Testis (tissue), 3 donors: ENCODE results near the gene CYP2A7. TPM values are rescaled to one million over a fixed set of nuclear protein-coding genes. Genes with fewer than 3 reads are reported as not detected.
A peak's percentile ranks its signal among the peaks of the same experiment; 100 is the strongest.
"Not testable (repeated sequence)": the region's sequence is repeated elsewhere in the genome, so short reads cannot be mapped to it uniquely, and the experiment has no call there.

Source experiments
- DNase-seq: peaks from one replicate; pipeline ENCODE4 v3.0.0-alpha.2; 2019
- H3K27ac ChIP-seq, 2 donors: fragments of 200-600 bp; sonication (generic); one replicate each; pipeline ENCODE4 v1.5.1; 2019
- H3K27me3 ChIP-seq: fragments of 200-600 bp; sonication (generic); one replicate; pipeline ENCODE4 v1.5.1; 2019
- H3K36me3 ChIP-seq: fragments of 200-600 bp; sonication (generic); one replicate; pipeline ENCODE4 v1.5.1; 2017; ENCODE audit warnings: low read depth; ENCODE audit errors: missing control alignments
- H3K4me1 ChIP-seq: fragments of 200-600 bp; sonication (generic); one replicate; pipeline ENCODE4 v1.5.1; 2019
- H3K4me3 ChIP-seq, 2 donors: fragments of 200-600 bp; sonication (generic); one replicate each; pipeline ENCODE4 v1.5.1; 2017 to 2019
- H3K9me3 ChIP-seq: fragments of 200-600 bp; sonication (generic); one replicate; pipeline ENCODE4 v1.5.1; 2017
- POLR2A ChIP-seq: fragments of 450-650 bp; IDR thresholded peaks from one replicate; pipeline ENCODE4 v1.6.1; 2017; ENCODE audit warnings: antibody characterized with exemption, mild to moderate bottlenecking, moderate library complexity
- WGBS, 2 donors: methylation state at CpG; one replicate each; pipeline ENCODE4 v1.1.5; 2018; 5-methylcytosine and 5-hydroxymethylcytosine counted together
- intact Hi-C: fragments of 100-400 bp; cut with DNase I; formaldehyde crosslinking; loops from one replicate; pipeline ENCODE4 v1.15.1; 2023; ENCODE audit warnings: low total_unique reads
- polyA plus RNA-seq: library from polyadenylated mRNA; stranded (reverse); fragments of 350-450 nt; fragmentation: Illumina TruSeq; extraction: RNeasy Lipid Tissue Mini Kit (QIAGEN cat#74804); gene quantifications from one replicate; pipeline ENCODE4 v1.2.3, GENCODE V29; 2014; ENCODE audit warnings: low read depth, low replicate concordance; ENCODE audit not compliant: insufficient read depth
- total RNA-seq, 2 donors: library from RNA; depleted of rRNA; stranded (reverse); fragments of >200 nt; gene quantifications; one replicate each; pipeline ENCODE4 v1.2.3, GENCODE V29; 2016
- TF ChIP-seq, protein P1 (sequence below), 3 experiments: fragments of 450-650 bp in 2 of 3; fragments of 200-600 bp in 1 of 3; sonication (generic) in 1 of 3; IDR thresholded peaks; one replicate each; pipeline ENCODE4 v1.5.1; 2016 to 2019; ENCODE audit warnings: antibody characterized with exemption in 3 of 3, mild to moderate bottlenecking in 2 of 3, moderate library complexity in 1 of 3

The CYP2A7 gene
- total and polyA plus RNA-seq, 3 donors from 2014 or later = 1.1 TPM; not detected in 2

DNA sequence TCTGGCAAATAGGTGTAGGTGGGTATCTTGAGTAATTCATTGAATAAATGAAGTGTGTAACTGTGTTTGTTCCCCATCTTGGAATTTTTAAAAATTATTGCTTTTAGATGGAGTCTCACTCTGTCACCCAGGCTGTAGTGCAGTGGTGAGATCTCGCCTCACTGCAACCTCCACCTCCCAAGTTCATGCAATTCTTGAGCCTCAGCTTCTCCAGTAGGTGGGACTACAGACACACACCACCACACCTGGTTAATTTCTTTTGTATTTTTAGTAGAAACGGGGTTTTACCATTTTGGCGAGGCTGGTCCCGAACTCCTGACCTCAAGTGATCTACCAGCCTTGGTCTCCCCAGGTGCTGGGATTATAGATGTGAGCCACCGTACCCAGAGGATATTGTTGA, 23.9 kb downstream of the CYP2A7 start:
- Histone ChIP-seq H3K27me3 (no peaks in the 10 kb centered on the region), H3K9me3 (no peaks in the 10 kb centered on the region), H3K27ac (no peak overlapping the region), H3K36me3 (no peaks in the 10 kb centered on the region), H3K4me3 (no peak overlapping the region), H3K4me1 (peaks cover 8% of the 10 kb centered on the region)
- TF ChIP-seq POLR2A = no peak
- TF ChIP-seq, protein P1, sequence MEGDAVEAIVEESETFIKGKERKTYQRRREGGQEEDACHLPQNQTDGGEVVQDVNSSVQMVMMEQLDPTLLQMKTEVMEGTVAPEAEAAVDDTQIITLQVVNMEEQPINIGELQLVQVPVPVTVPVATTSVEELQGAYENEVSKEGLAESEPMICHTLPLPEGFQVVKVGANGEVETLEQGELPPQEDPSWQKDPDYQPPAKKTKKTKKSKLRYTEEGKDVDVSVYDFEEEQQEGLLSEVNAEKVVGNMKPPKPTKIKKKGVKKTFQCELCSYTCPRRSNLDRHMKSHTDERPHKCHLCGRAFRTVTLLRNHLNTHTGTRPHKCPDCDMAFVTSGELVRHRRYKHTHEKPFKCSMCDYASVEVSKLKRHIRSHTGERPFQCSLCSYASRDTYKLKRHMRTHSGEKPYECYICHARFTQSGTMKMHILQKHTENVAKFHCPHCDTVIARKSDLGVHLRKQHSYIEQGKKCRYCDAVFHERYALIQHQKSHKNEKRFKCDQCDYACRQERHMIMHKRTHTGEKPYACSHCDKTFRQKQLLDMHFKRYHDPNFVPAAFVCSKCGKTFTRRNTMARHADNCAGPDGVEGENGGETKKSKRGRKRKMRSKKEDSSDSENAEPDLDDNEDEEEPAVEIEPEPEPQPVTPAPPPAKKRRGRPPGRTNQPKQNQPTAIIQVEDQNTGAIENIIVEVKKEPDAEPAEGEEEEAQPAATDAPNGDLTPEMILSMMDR (IDR thresholded peaks at IDR 0.05) = no peak
- WGBS, 2 donors = 80 to 91% methylated on average over 5 of the region's 5 CpGs
- intact Hi-C loops = no loop called here
- no peak for DNase-seq

DNA sequence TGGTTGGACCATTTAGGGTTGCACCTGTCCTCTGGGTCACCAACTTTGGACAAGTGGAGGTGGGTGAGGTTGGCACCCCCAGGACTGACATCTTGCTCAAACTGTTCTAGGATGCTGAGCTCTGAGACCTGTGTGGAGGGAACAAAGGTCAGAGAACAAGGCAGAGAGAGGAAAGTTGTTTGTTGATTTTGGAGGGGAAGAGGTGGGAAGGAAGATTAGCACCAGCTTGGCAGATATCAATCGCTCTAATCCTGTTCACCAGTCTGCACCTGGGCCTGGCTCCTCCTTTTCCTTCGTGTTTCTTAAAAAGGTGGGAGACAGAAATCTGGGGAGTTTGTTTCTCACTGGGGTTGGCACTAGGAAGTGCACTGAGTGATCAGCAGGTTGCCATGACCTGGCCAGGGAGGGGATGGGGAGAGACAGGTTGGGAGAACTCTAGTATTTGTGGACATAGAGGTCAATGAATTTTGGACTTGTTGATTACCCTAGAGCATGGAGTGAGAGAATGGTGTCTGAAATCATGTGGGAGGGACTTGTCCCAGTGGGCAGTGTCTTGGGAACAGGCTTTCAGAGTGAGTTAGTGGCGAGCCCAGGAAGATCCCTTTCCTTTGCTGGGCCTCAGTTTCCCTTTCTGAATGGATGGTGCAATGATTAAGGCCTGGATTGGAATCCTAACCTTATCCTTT, 29.4 kb downstream of the CYP2A7 start:
- H3K9me3 ChIP-seq, intact Hi-C loops, H3K27me3 ChIP-seq, H3K36me3 ChIP-seq, H3K27ac ChIP-seq, H3K4me1 ChIP-seq, H3K4me3 ChIP-seq, DNase-seq: not testable (repeated sequence)
- WGBS, 2 donors = 63 to 74% methylated on average over 2 of the region's 3 CpGs

DNA sequence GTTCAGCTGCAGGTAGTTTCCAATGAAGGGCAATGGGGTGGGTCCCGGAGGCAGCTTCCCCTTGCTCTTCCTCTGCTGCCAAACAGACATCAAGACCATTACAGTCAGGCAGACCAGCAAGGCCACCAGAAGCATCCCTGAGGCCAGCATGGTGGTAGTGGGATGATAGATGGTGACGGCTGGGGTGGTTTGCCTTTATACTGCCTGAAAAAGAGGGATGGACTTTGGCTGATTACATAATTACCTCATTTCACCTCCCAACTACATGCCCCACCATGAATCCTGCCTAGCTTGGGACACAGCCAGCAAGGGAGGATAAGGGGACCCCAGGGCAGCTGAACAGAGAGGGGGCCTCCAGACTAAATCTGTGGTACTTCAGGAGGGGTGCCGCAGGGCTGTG, 31.8 kb downstream of the CYP2A7 start, which contains the start of gene CYP2A6:
Gene CYP2A6 (minus strand): TSS at position 171 of the 400 bp plus-strand sequence. CDS start 21 bp downstream, at position 150.
- not testable (repeated sequence) for H3K27me3 ChIP-seq, DNase-seq
- WGBS, 2 donors = 81 to 93% methylated on average over 3 of the region's 3 CpGs

DNA sequence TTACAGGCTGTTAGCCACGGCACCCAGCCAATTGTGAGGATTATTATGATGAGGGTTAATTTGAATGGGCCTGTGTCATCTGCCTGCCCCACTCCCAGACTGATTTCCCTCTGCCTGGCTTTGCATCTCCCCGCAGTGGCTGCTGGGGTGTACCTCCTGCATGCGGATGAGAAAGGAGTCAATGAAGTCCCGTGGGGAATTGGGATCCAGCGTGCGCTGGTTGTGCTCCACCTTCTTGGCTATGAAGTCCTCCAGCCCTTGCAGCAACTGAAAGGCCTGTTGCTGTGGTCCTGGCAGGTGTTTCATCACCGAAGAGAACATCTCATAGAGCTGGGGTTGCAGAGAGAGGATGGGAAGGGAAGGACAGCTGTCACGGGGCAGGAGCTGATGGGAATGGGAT, 35.3 kb downstream of the CYP2A7 start:
- H3K27me3 ChIP-seq = not testable (repeated sequence)

More for the DNA sequence above, 31.8 kb downstream of the CYP2A7 start, which contains the start of gene CYP2A6:
- H3K36me3 ChIP-seq, H3K4me1 ChIP-seq, H3K4me3 ChIP-seq, H3K9me3 ChIP-seq, intact Hi-C loops, H3K27ac ChIP-seq: not testable (repeated sequence)

DNA sequence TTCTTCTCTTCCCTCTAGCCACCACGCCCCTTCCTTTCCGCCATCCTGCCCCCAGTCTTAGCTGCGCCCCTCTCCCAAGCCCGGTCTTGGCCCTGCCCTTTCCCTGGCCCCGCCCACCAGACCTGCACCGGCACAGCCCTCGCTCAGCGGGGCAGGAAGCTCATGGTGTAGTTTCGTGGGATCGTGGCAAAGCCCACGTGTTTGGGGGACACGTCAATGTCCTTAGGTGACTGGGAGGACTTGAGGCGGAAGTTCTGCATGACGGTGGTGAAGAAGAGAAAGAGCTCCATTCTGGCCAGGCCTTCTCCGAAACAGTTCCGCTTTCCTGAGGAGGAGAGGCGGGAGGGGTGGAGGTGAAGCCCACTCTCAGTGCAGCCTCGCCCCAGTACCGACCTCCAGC, 38.4 kb downstream of the CYP2A7 start:
- H3K27ac ChIP-seq, intact Hi-C loops, H3K27me3 ChIP-seq, H3K9me3 ChIP-seq, H3K4me1 ChIP-seq, H3K36me3 ChIP-seq: not testable (repeated sequence)
- peak; percentile 56 for DNase-seq
- 29 to 49% methylated on average over 2 to 19 of the region's 19 CpGs for WGBS, 2 donors
- H3K4me3 ChIP-seq = peak overlapping the region in 1 of 2 donors; percentile 5

More for the DNA sequence above, 35.3 kb downstream of the CYP2A7 start:
- H3K9me3 ChIP-seq, H3K4me1 ChIP-seq, H3K36me3 ChIP-seq, H3K4me3 ChIP-seq, intact Hi-C loops, H3K27ac ChIP-seq, DNase-seq: not testable (repeated sequence)
- WGBS, 2 donors = 79 to 88% methylated on average over 6 to 8 of the region's 8 CpGs

DNA sequence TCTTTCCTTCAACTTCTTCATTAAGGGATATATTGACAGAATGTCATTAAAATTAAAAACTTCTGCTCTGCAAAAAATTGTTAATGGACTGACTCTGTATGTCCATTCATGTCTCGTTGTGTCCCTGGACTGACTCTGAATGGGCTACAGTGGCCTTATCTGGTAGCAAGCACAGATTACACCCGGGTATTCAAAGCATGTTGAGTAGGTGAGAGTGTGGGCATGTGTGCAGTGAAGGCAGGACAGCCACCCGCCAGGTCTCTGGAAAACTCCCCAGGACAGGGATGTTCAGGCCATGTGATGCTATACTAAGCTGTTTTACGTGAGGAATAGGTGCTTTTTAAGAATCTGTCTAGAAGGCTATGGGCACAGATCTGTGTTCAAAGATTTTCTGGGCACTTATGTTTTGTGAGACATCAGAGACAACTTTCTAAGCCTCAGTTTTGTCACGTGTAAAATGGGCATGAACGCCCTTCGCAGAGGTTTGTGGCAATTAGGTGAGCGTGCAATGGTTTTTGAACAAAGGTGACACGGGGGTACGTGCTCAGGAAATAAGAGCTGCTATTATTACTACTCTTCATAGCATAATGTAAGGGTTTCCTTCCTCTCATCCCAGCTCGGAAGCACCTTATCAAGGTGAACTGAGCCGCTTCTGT, 38.9 kb downstream of the CYP2A7 start:
- H3K27me3 ChIP-seq, H3K4me1 ChIP-seq, intact Hi-C loops, H3K4me3 ChIP-seq, H3K9me3 ChIP-seq, DNase-seq, H3K36me3 ChIP-seq, H3K27ac ChIP-seq: not testable (repeated sequence)
- 47 to 51% methylated on average over 8 to 10 of the region's 12 CpGs for WGBS, 2 donors

DNA sequence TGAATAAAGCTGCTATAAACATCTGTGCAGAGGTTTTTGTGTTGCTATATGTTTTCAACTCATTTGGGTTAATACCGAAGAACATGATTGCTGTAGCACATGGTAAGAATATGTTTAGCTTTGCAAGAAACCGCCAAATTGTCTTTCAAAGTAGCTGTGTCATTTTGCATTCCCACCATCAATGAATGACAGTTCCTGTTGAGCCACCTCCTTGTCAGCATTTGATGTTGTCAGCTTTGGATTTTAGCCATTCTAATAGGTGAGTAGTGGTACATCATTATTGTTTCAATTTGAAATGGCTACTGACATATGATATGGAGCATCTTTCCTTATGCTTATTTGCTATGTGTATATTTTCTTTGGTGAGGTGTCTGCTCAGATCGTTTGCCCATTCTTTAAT, 40.0 kb downstream of the CYP2A7 start:
- H3K9me3 ChIP-seq, intact Hi-C loops, DNase-seq, H3K4me1 ChIP-seq, H3K4me3 ChIP-seq, H3K27ac ChIP-seq, H3K27me3 ChIP-seq, H3K36me3 ChIP-seq: not testable (repeated sequence)
- 84 to 93% methylated on average over 3 of the region's 3 CpGs for WGBS, 2 donors

DNA sequence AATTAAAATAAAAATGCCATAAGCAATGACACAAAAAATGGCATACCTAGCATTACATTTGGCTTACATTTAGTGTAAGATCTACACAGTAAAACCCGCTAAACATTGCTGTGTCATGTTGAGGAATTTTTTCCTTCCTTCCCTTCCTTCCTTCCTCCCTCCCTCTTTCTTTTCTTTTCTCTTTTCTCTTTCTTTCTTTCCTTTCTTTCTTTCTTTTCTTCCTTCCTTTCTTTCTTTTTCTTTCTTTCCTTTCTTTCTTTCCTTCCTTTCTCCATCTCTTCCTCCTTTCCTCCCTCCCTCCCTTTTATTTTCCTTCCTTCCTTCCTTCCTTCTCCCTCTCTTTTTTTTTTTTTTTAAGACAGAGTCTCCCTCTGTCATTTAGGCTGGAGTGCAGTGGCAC, 43.6 kb downstream of the CYP2A7 start:
- H3K9me3 ChIP-seq, H3K4me3 ChIP-seq, H3K27ac ChIP-seq, H3K36me3 ChIP-seq, H3K4me1 ChIP-seq, H3K27me3 ChIP-seq, intact Hi-C loops, DNase-seq: not testable (repeated sequence)
- 75 to 96% methylated on average over 1 of the region's 1 CpG for WGBS, 2 donors
